22Rv1 (cell line): ENCODE results near the gene LMO4.

Experiments
- ZFX ChIP-seq: fragments of 450-650 bp; IDR thresholded peaks from 2 replicates; pipeline ENCODE4 v1.6.1; 2017; ENCODE audit warnings: antibody characterized with exemption, borderline replicate concordance
- TF ChIP-seq, protein P1 (sequence below): fragments of 450-650 bp; IDR thresholded peaks from 2 replicates; pipeline ENCODE4 v1.5.1; 2017; ENCODE audit warnings: mild to moderate bottlenecking

- TF ChIP-seq, protein P1, sequence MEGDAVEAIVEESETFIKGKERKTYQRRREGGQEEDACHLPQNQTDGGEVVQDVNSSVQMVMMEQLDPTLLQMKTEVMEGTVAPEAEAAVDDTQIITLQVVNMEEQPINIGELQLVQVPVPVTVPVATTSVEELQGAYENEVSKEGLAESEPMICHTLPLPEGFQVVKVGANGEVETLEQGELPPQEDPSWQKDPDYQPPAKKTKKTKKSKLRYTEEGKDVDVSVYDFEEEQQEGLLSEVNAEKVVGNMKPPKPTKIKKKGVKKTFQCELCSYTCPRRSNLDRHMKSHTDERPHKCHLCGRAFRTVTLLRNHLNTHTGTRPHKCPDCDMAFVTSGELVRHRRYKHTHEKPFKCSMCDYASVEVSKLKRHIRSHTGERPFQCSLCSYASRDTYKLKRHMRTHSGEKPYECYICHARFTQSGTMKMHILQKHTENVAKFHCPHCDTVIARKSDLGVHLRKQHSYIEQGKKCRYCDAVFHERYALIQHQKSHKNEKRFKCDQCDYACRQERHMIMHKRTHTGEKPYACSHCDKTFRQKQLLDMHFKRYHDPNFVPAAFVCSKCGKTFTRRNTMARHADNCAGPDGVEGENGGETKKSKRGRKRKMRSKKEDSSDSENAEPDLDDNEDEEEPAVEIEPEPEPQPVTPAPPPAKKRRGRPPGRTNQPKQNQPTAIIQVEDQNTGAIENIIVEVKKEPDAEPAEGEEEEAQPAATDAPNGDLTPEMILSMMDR = no peak
- TF ChIP-seq ZFX = no peak
Measured at GRCh38 chr1:87356591-87356990, 27.9 kb downstream of the LMO4 start.
